Tibial artery (tissue), 4 donors: ENCODE data around the gene PIGC.

ENCODE experiments used
- DNase-seq, 2 donors: peaks; one replicate each; pipeline ENCODE4 v3.0.0-alpha.2; 2019
- H3K27ac ChIP-seq, 2 donors: fragments of 200-600 bp; sonication (generic) in 1 of 2; 1 replicate in 1 of 2; 2 replicates in 1 of 2; pipeline ENCODE4 v1.5.1; 2018 to 2019; ENCODE audit warnings: mild to moderate bottlenecking in 1 of 2
- H3K27me3 ChIP-seq, 2 donors: fragments of 200-600 bp; sonication (generic) in 1 of 2; one replicate each; pipeline versions ENCODE4 v1.5.1 to v1.6.0; 2016 to 2019
- H3K36me3 ChIP-seq, 3 donors: fragments of 200-600 bp; sonication (generic) in 2 of 3; one replicate each; pipeline ENCODE4 v1.5.1; 2016 to 2019; ENCODE audit warnings: mild to moderate bottlenecking in 2 of 3
- H3K4me1 ChIP-seq, 4 donors: fragments of 200-600 bp; sonication (generic) in 2 of 4; 1 replicate in 3 of 4; 2 replicates in 1 of 4; pipeline ENCODE4 v1.5.1; 2016 to 2019
- H3K4me3 ChIP-seq, 2 donors: fragments of 200-600 bp; sonication (generic) in 1 of 2; 1 replicate in 1 of 2; 2 replicates in 1 of 2; pipeline ENCODE4 v1.5.1; 2018 to 2019; ENCODE audit warnings: mild to moderate bottlenecking in 2 of 2
- H3K9me3 ChIP-seq, 3 donors: fragments of 200-600 bp; sonication (generic) in 1 of 3; one replicate each; pipeline ENCODE4 v1.5.1; 2016 to 2019
- CTCF ChIP-seq, 2 experiments: fragments of 200-600 bp in 1 of 2; fragments of 450-650 bp in 1 of 2; IDR thresholded peaks; one replicate each; pipeline ENCODE4 v1.5.1; 2017 to 2019; ENCODE audit warnings: antibody characterized with exemption in 2 of 2, mild to moderate bottlenecking in 1 of 2, moderate library complexity in 1 of 2
- intact Hi-C: fragments of 100-400 bp; cut with DNase I; formaldehyde crosslinking; loops from one replicate; pipeline ENCODE4 v1.15.0; 2023; ENCODE audit warnings: low total_unique reads

PIGC gene

GRCh38 chr1:172414331-172414730 lies 29.5 kb downstream of the PIGC start:
- Histone ChIP-seq H3K27me3 (no peaks in the 10 kb centered on the region), H3K9me3 (no peaks in the 10 kb centered on the region), H3K27ac (no peak overlapping the region), H3K36me3 (no peaks in the 10 kb centered on the region), H3K4me1 (peaks cover 0 to 5% (median 0%) of the 10 kb centered on the region in 4 donors), H3K4me3 (no peak overlapping the region)
- no peak for TF ChIP-seq CTCF (IDR thresholded peaks at IDR 0.05)
- intact Hi-C loops, result no loop called here
- DNase-seq, result no peak

- H3K27me3 ChIP-seq, result no peaks in the 10 kb centered on the region
- peaks cover 0 to 11% (median 0%) of the 10 kb centered on the region in 4 donors for H3K4me1 ChIP-seq
- H3K4me3 ChIP-seq, result no peak overlapping the region
- TF ChIP-seq CTCF (IDR thresholded peaks at IDR 0.05), result no peak
- H3K27ac ChIP-seq, result no peak overlapping the region
- DNase-seq, result no peak
- no peaks in the 10 kb centered on the region for H3K36me3 ChIP-seq
- intact Hi-C loops, result no loop called here
- H3K9me3 ChIP-seq, result no peaks in the 10 kb centered on the region
Observed at GRCh38 chr1:172411791-172412338, 32.0 kb downstream of the PIGC start.

GRCh38 chr1:172410027-172410426 lies 33.8 kb downstream of the PIGC start:
- no peak for TF ChIP-seq CTCF (IDR thresholded peaks at IDR 0.05)
- Histone ChIP-seq H3K27ac (no peak overlapping the region), H3K27me3 (no peaks in the 10 kb centered on the region), H3K36me3 (no peaks in the 10 kb centered on the region), H3K4me3 (no peak overlapping the region), H3K9me3 (no peaks in the 10 kb centered on the region), H3K4me1 (peaks cover 0 to 11% (median 0%) of the 10 kb centered on the region in 4 donors)
- no peak for DNase-seq
- intact Hi-C loops, result no loop called here

GRCh38 chr1:172408958-172409357 lies 34.9 kb downstream of the PIGC start:
- Histone ChIP-seq H3K9me3 (no peaks in the 10 kb centered on the region), H3K4me3 (no peak overlapping the region), H3K27me3 (no peaks in the 10 kb centered on the region), H3K4me1 (peaks cover 0 to 11% (median 0%) of the 10 kb centered on the region in 4 donors), H3K36me3 (no peaks in the 10 kb centered on the region), H3K27ac (no peak overlapping the region)
- no peak for DNase-seq
- intact Hi-C loops, result no loop called here
- TF ChIP-seq CTCF (IDR thresholded peaks at IDR 0.05), result no peak

- H3K36me3 ChIP-seq, result no peaks in the 10 kb centered on the region
- intact Hi-C loops, result no loop called here
- H3K9me3 ChIP-seq, result no peaks in the 10 kb centered on the region
- no peak for DNase-seq
- no peak overlapping the region for H3K4me3 ChIP-seq
- H3K27me3 ChIP-seq, result no peaks in the 10 kb centered on the region
- no peak for TF ChIP-seq CTCF (IDR thresholded peaks at IDR 0.05)
- H3K27ac ChIP-seq, result no peak overlapping the region
- H3K4me1 ChIP-seq, result peaks cover 0 to 26% (median 6%) of the 10 kb centered on the region in 4 donors
Observed at GRCh38 chr1:172406968-172407367, 36.9 kb downstream of the PIGC start.

- Histone ChIP-seq H3K27ac (no peak overlapping the region), H3K27me3 (no peaks in the 10 kb centered on the region), H3K9me3 (no peaks in the 10 kb centered on the region), H3K36me3 (no peaks in the 10 kb centered on the region), H3K4me1 (peaks cover 0 to 37% (median 7%) of the 10 kb centered on the region in 4 donors), H3K4me3 (no peak overlapping the region)
- no peak for DNase-seq
- no peak for TF ChIP-seq CTCF (IDR thresholded peaks at IDR 0.05)
- intact Hi-C loops, result no loop called here
Observed at GRCh38 chr1:172405912-172406311, 38.0 kb downstream of the PIGC start.
